Endodermal cell (in vitro differentiated cells): Measurements from ENCODE around the gene GRM4. TPM values are rescaled to one million over a fixed set of nuclear protein-coding genes. Genes with fewer than 3 reads are reported as not detected.
A peak's percentile ranks its signal among the peaks of the same experiment; 100 is the strongest.

ENCODE experiments used
- DNase-seq: peaks from one replicate; pipeline ENCODE4 v3.0.0-alpha.2; 2017
- H3K27ac ChIP-seq: 2 replicates; pipeline ENCODE4 v1.5.1; 2013; ENCODE audit warnings: mild to moderate bottlenecking, low read depth, low read length, moderate library complexity
- H3K27me3 ChIP-seq: 2 replicates; pipeline ENCODE4 v1.6.1; 2013; ENCODE audit warnings: mild to moderate bottlenecking, low read length, moderate library complexity; ENCODE audit not compliant: insufficient read depth, control insufficient read depth, poor library complexity, severe bottlenecking
- H3K36me3 ChIP-seq: 2 replicates; pipeline ENCODE4 v1.7.0; 2013; ENCODE audit warnings: mild to moderate bottlenecking, low read length, moderate library complexity; ENCODE audit not compliant: control insufficient read depth, insufficient read depth
- H3K4me1 ChIP-seq: one replicate; pipeline ENCODE4 v1.7.0; 2013; ENCODE audit warnings: low read length; ENCODE audit not compliant: control insufficient read depth, insufficient read depth
- H3K4me3 ChIP-seq: 2 replicates; pipeline ENCODE4 v1.5.1; 2013; ENCODE audit warnings: mild to moderate bottlenecking, low read length, moderate library complexity
- H3K9ac ChIP-seq: 2 replicates; pipeline ENCODE4 v1.6.1; 2013; ENCODE audit warnings: mild to moderate bottlenecking, low read length, moderate library complexity; ENCODE audit not compliant: poor library complexity, severe bottlenecking; ENCODE audit errors: extremely low read depth
- H3K9me3 ChIP-seq: 2 replicates; pipeline ENCODE4 v1.6.1; 2013; ENCODE audit warnings: mild to moderate bottlenecking, low read length, moderate library complexity; ENCODE audit not compliant: control insufficient read depth
- H3K27ac Mint-ChIP-seq: 2 replicates; pipeline ENCODE4 v1.8.0; 2020; ENCODE audit warnings: mixed read lengths
- H3K27me3 Mint-ChIP-seq: 2 replicates; pipeline ENCODE4 v1.8.0; 2021; ENCODE audit warnings: mild to moderate bottlenecking, mixed read lengths; ENCODE audit not compliant: insufficient read depth
- H3K36me3 Mint-ChIP-seq: 2 replicates; pipeline ENCODE4 v1.8.0; 2020; ENCODE audit warnings: low read depth, mixed read lengths
- H3K4me1 Mint-ChIP-seq: 2 replicates; pipeline ENCODE4 v1.8.0; 2020; ENCODE audit warnings: mixed read lengths
- H3K4me3 Mint-ChIP-seq: 2 replicates; pipeline ENCODE4 v1.8.0; 2020; ENCODE audit warnings: mild to moderate bottlenecking, moderate library complexity, mixed read lengths
- H3K9me3 Mint-ChIP-seq: 2 replicates; pipeline ENCODE4 v1.8.0; 2020; ENCODE audit warnings: mild to moderate bottlenecking, mixed read lengths
- WGBS, 2 experiments: methylation state at CpG; one replicate each; pipeline versions ENCODE4 v1.1.5 to v1.1.7; 2013; ENCODE audit warnings: missing lambda C conversion rate in 2 of 2, mixed read lengths in 1 of 2; ENCODE audit not compliant: insufficient coverage in 1 of 2, insufficient read length in 1 of 2; 5-methylcytosine and 5-hydroxymethylcytosine counted together
- total RNA-seq, 2 donors: library from RNA; stranded (reverse); fragmentation: NEBNext Ultra II Directional in 1 of 2; extraction: Animal tissue kit (Norgen Biotek cat#: 25700) in 1 of 2; gene quantifications; 2 replicates in 1 of 2; 3 replicates in 1 of 2; pipeline ENCODE4 v1.2.1, GENCODE V29; 2021
- TF ChIP-seq, protein P1 (sequence below): fragments of 200-600 bp; sonication (generic); conservative IDR thresholded peaks from 2 replicates; pipeline ENCODE4 v1.5.0; 2021; ENCODE audit warnings: antibody characterized with exemption, mild to moderate bottlenecking

GRM4 gene
- total RNA-seq, 2 donors from 2014 or later = 3.1 to 9.1 TPM

GRCh38 chr6:33992191-33992590 lies 153.7 kb downstream of the GRM4 start:
- Mint-ChIP-seq H3K27me3 (peaks cover 71% of the 10 kb centered on the region), H3K4me1 (peaks cover 59% of the 10 kb centered on the region), H3K36me3 (no peaks in the 10 kb centered on the region), H3K4me3 (no peak overlapping the region), H3K9me3 (peaks cover 7% of the 10 kb centered on the region), H3K27ac (no peak overlapping the region)
- DNase-seq = peak; percentile 26
- Histone ChIP-seq H3K4me3 (no peak overlapping the region), H3K9me3 (peaks cover 4% of the 10 kb centered on the region), H3K27me3 (peaks cover 51% of the 10 kb centered on the region), H3K9ac (no peak overlapping the region), H3K36me3 (no peaks in the 10 kb centered on the region), H3K27ac (no peak overlapping the region), H3K4me1 (peaks cover 27% of the 10 kb centered on the region)
- TF ChIP-seq, protein P1, sequence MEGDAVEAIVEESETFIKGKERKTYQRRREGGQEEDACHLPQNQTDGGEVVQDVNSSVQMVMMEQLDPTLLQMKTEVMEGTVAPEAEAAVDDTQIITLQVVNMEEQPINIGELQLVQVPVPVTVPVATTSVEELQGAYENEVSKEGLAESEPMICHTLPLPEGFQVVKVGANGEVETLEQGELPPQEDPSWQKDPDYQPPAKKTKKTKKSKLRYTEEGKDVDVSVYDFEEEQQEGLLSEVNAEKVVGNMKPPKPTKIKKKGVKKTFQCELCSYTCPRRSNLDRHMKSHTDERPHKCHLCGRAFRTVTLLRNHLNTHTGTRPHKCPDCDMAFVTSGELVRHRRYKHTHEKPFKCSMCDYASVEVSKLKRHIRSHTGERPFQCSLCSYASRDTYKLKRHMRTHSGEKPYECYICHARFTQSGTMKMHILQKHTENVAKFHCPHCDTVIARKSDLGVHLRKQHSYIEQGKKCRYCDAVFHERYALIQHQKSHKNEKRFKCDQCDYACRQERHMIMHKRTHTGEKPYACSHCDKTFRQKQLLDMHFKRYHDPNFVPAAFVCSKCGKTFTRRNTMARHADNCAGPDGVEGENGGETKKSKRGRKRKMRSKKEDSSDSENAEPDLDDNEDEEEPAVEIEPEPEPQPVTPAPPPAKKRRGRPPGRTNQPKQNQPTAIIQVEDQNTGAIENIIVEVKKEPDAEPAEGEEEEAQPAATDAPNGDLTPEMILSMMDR = no peak
- WGBS, 2 experiments = 88 to 96% methylated on average over 13 of the region's 13 CpGs

GRCh38 chr6:33991610-33992009 lies 154.3 kb downstream of the GRM4 start:
- H3K9me3 ChIP-seq = peaks cover 5% of the 10 kb centered on the region
- no peak overlapping the region for H3K27ac Mint-ChIP-seq
- no peaks in the 10 kb centered on the region for H3K36me3 ChIP-seq
- peaks cover 59% of the 10 kb centered on the region for H3K4me1 Mint-ChIP-seq
- H3K27me3 Mint-ChIP-seq = peaks cover 65% of the 10 kb centered on the region
- peaks cover 45% of the 10 kb centered on the region for H3K27me3 ChIP-seq
- H3K4me3 ChIP-seq = no peak overlapping the region
- H3K4me1 ChIP-seq = peaks cover 27% of the 10 kb centered on the region
- WGBS, 2 experiments = 82 to 95% methylated on average over 3 to 4 of the region's 4 CpGs
- no peak overlapping the region for H3K9ac ChIP-seq
- H3K27ac ChIP-seq = no peak overlapping the region
- TF ChIP-seq, protein P1 = no peak
- H3K36me3 Mint-ChIP-seq = no peaks in the 10 kb centered on the region
- H3K4me3 Mint-ChIP-seq = no peak overlapping the region
- peaks cover 3% of the 10 kb centered on the region for H3K9me3 Mint-ChIP-seq
- DNase-seq = no peak

- Histone ChIP-seq H3K27me3 (peaks cover 35% of the 10 kb centered on the region), H3K9ac (no peak overlapping the region), H3K4me3 (no peak overlapping the region), H3K36me3 (no peaks in the 10 kb centered on the region), H3K4me1 (peaks cover 27% of the 10 kb centered on the region), H3K27ac (no peak overlapping the region), H3K9me3 (peaks cover 9% of the 10 kb centered on the region)
- peaks cover 49% of the 10 kb centered on the region for H3K4me1 Mint-ChIP-seq
- no peak overlapping the region for H3K4me3 Mint-ChIP-seq
- H3K27me3 Mint-ChIP-seq = peaks cover 60% of the 10 kb centered on the region
- WGBS, 2 experiments = 65 to 67% methylated on average over 3 to 5 of the region's 5 CpGs
- TF ChIP-seq, protein P1 = no peak
- H3K27ac Mint-ChIP-seq = peak overlapping the region; percentile 23
- no peaks in the 10 kb centered on the region for H3K36me3 Mint-ChIP-seq
- peak; percentile 58 for DNase-seq
- peaks cover 8% of the 10 kb centered on the region for H3K9me3 Mint-ChIP-seq
Measured at GRCh38 chr6:33990061-33990541, 155.8 kb downstream of the GRM4 start.
